ENCODE data around the gene SP140L.
"Not testable (repeated sequence)": the region's sequence is repeated elsewhere in the genome, so short reads cannot be mapped to it uniquely, and the experiment has no call there.

The SP140L gene

GRCh38 chr2:230430957-230431910, 104.2 kb downstream of the SP140L start:
- H3K36me3 ChIP-seq (ENCODE audit: insufficient read depth, low read length), result peaks cover 69% of the 10 kb centered on the region
- no peaks in the 10 kb centered on the region for H3K9me2 ChIP-seq (ENCODE audit: low read depth, low read length)
- H3F3A ChIP-seq (ENCODE audit: insufficient read depth, low read length), result no peaks in the 10 kb centered on the region
- no peaks in the 10 kb centered on the region for H4K20me1 ChIP-seq (ENCODE audit: insufficient read depth, low read length)
- peaks cover 72% of the 10 kb centered on the region for H3K79me2 ChIP-seq (ENCODE audit: insufficient read depth, low read length)
- TF ChIP-seq CTCF (IDR thresholded peaks at IDR 0.05; ENCODE audit: low read length) (no peak), EZH2 (IDR thresholded peaks at IDR 0.05; ENCODE audit: borderline replicate concordance, low read length) (no peak)
- peaks cover 28% of the 10 kb centered on the region for H3K9me3 ChIP-seq (ENCODE audit: low read length)
- no peaks in the 10 kb centered on the region for H3K27me3 ChIP-seq (ENCODE audit: insufficient read depth, low read length)
- H3K27ac ChIP-seq (ENCODE audit: low read depth, low read length, poor library complexity, severe bottlenecking), result no peak overlapping the region
- no peaks in the 10 kb centered on the region for H3K4me1 ChIP-seq (ENCODE audit: insufficient read depth, low read length, severe bottlenecking)
- H3K4me3 ChIP-seq (ENCODE audit: low read depth, low read length, poor library complexity, severe bottlenecking), result no peak overlapping the region
- H3K9ac ChIP-seq (ENCODE audit: low read length), result no peak overlapping the region
- no peak overlapping the region for H2AFZ ChIP-seq (ENCODE audit: low read length)
- no peak overlapping the region for H3K4me2 ChIP-seq (ENCODE audit: low read length)

GRCh38 chr2:230434677-230435324, 107.8 kb downstream of the SP140L start:
- Histone ChIP-seq H3K9ac (ENCODE audit: low read length) (no peak overlapping the region), H3K27me3 (ENCODE audit: insufficient read depth, low read length) (no peaks in the 10 kb centered on the region), H3K36me3 (ENCODE audit: insufficient read depth, low read length) (peaks cover 55% of the 10 kb centered on the region), H3F3A (ENCODE audit: insufficient read depth, low read length) (no peaks in the 10 kb centered on the region), H3K4me1 (ENCODE audit: insufficient read depth, low read length, severe bottlenecking) (peaks cover 10% of the 10 kb centered on the region), H4K20me1 (ENCODE audit: insufficient read depth, low read length) (no peaks in the 10 kb centered on the region), H3K27ac (ENCODE audit: low read depth, low read length, poor library complexity, severe bottlenecking) (no peak overlapping the region), H3K79me2 (ENCODE audit: insufficient read depth, low read length) (peaks cover 61% of the 10 kb centered on the region), H3K9me2 (ENCODE audit: low read depth, low read length) (no peaks in the 10 kb centered on the region), H2AFZ (ENCODE audit: low read length) (no peak overlapping the region), H3K4me3 (ENCODE audit: low read depth, low read length, poor library complexity, severe bottlenecking) (no peak overlapping the region), H3K9me3 (ENCODE audit: low read length) (peaks cover 20% of the 10 kb centered on the region), H3K4me2 (ENCODE audit: low read length) (no peak overlapping the region)
- no peak for TF ChIP-seq CTCF (IDR thresholded peaks at IDR 0.05; ENCODE audit: low read length)
- no peak for TF ChIP-seq EZH2 (IDR thresholded peaks at IDR 0.05; ENCODE audit: borderline replicate concordance, low read length)

DNA sequence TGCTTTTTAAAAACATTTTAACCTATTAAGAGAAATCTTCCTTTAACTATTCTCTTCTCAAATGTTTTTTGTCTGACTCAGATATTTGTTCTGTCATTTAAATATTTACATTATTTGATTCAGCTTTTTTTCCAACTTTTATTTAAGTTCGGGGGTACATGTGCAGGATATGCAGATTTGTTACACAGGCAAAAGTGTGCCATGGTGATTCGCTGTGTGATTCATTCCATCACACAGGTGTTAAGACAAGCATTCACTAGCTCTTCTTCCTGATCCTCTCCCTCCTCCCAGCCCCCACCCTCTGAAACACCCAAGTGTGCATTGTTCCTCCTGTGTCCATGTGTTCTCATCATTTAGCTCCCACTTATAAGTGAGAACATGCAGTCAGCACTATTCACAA, 108.4 kb downstream of the SP140L start:
- Histone ChIP-seq H2AFZ (ENCODE audit: low read length) (no peak overlapping the region), H3K79me2 (ENCODE audit: insufficient read depth, low read length) (peaks cover 59% of the 10 kb centered on the region)

DNA sequence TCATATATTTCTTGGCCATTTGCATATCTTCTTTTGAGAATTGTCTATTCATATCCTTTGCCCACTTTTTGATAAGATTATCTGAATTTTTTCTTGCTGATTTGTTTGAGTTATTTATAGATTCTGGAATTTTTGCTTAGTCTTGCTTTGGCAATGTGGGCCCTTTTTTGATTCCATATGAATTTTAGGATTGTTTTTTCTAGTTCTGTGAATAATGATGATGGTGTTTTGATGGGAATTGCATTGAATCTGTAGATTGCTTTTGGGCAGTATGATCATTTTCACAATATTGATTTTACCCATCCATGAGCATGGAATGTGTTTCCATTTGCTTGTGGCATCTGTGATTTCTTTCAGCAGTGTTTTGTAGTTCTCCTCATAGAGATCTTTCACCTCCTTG, 112.1 kb downstream of the SP140L start:
- H3K4me3 ChIP-seq (ENCODE audit: low read depth, low read length, poor library complexity, severe bottlenecking), result not testable (repeated sequence)
- peaks cover 29% of the 10 kb centered on the region for H3K4me1 ChIP-seq (ENCODE audit: insufficient read depth, low read length, severe bottlenecking)

More for the DNA sequence above, 108.4 kb downstream of the SP140L start:
- no peaks in the 10 kb centered on the region for H4K20me1 ChIP-seq (ENCODE audit: insufficient read depth, low read length)
- peaks cover 14% of the 10 kb centered on the region for H3K4me1 ChIP-seq (ENCODE audit: insufficient read depth, low read length, severe bottlenecking)
- H3K4me3 ChIP-seq (ENCODE audit: low read depth, low read length, poor library complexity, severe bottlenecking), result no peak overlapping the region
- no peak overlapping the region for H3K4me2 ChIP-seq (ENCODE audit: low read length)
- no peak overlapping the region for H3K27ac ChIP-seq (ENCODE audit: low read depth, low read length, poor library complexity, severe bottlenecking)
- H3F3A ChIP-seq (ENCODE audit: insufficient read depth, low read length), result no peaks in the 10 kb centered on the region
- no peak overlapping the region for H3K9ac ChIP-seq (ENCODE audit: low read length)
- no peaks in the 10 kb centered on the region for H3K27me3 ChIP-seq (ENCODE audit: insufficient read depth, low read length)
- H3K36me3 ChIP-seq (ENCODE audit: insufficient read depth, low read length), result peaks cover 49% of the 10 kb centered on the region
- H3K9me3 ChIP-seq (ENCODE audit: low read length), result peaks cover 18% of the 10 kb centered on the region
- TF ChIP-seq EZH2 (IDR thresholded peaks at IDR 0.05; ENCODE audit: borderline replicate concordance, low read length) (no peak), CTCF (IDR thresholded peaks at IDR 0.05; ENCODE audit: low read length) (no peak)
- H3K9me2 ChIP-seq (ENCODE audit: low read depth, low read length), result no peaks in the 10 kb centered on the region

More for the DNA sequence above, 112.1 kb downstream of the SP140L start:
- H3K27ac ChIP-seq (ENCODE audit: low read depth, low read length, poor library complexity, severe bottlenecking); H4K20me1 ChIP-seq (ENCODE audit: insufficient read depth, low read length); H3K9me2 ChIP-seq (ENCODE audit: low read depth, low read length); H3K9me3 ChIP-seq (ENCODE audit: low read length); H2AFZ ChIP-seq (ENCODE audit: low read length); H3F3A ChIP-seq (ENCODE audit: insufficient read depth, low read length); H3K4me2 ChIP-seq (ENCODE audit: low read length); H3K9ac ChIP-seq (ENCODE audit: low read length); H3K27me3 ChIP-seq (ENCODE audit: insufficient read depth, low read length): not testable (repeated sequence)
- Histone ChIP-seq H3K79me2 (ENCODE audit: insufficient read depth, low read length) (peaks cover 40% of the 10 kb centered on the region), H3K36me3 (ENCODE audit: insufficient read depth, low read length) (peaks cover 34% of the 10 kb centered on the region)
